A172 (cell line): ENCODE measurements around the gene ZFPM1. TPM values are rescaled to one million over a fixed set of nuclear protein-coding genes. Genes with fewer than 3 reads are reported as not detected.

Source experiments
- DNase-seq: peaks from one replicate; pipeline ENCODE4 v3.0.0-alpha.2; 2015; ENCODE audit warnings: low spot score
- total RNA-seq: library from RNA; depleted of rRNA; stranded (reverse); fragments of >200 nt; shearing (Covaris generic); gene quantifications from 2 replicates; pipeline ENCODE4 v1.2.3, GENCODE V29; 2014

ZFPM1 gene
- total RNA-seq, 1 experiment from 2014 or later: 0.95 TPM

DNA sequence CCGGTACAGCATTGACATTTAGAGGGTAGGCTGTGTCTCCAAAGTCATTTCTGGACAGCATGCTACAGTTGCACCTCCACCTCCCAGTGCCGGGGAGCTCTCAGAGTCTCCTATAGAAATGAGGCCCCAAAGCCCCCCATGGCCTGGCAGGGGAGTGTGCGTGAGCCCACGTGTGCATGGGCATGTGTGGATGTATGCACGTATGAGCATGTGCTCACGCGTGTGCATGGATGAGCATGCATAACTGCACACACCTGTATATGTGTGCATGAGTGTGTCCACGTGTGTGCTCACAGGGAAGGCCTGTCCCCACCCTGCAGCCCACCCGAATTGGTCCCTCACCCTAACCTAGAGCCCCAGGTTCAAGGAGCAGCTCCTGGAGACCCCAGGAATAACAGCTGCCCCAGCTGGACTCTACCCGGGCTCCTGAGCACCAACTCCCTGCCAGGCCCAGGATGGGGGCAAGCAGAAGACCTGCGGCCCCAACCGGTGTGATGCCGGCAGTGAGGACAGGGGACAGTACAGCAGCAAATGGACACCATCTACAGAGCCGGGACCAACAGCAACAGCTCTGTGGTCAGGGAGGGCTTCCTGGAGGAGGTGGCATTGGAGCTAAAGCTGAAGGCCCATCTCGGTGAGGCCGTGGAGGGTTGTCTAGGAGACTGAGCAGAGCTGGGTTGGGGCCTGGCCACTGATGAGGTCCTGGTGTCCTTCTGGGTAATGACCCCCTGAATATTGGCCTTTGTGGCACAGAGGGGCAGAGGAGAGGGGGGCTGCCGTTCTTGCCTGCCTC is 35.2 kb upstream of the ZFPM1 start:
- no peak for DNase-seq

DNA sequence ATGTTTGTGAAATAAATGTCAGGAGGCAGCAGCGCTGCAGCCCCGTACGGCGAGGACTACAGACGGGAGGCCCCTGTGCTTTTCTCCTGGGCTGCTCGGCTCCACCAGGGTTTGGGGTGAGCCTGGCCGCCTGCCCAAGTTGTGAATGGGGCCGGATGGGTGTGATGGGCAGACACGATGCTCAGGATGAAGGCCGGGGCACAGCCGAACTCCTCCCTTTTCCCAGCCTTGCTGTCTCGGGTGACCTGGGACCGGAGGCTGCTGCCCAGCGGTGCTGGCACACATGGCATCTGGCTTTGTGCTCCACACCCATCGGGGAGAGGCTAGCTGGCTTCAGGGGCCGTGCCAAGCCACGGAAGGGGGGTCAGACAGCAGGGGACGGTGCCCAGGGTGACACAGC is 34.2 kb upstream of the ZFPM1 start:
- DNase-seq: no peak

DNA sequence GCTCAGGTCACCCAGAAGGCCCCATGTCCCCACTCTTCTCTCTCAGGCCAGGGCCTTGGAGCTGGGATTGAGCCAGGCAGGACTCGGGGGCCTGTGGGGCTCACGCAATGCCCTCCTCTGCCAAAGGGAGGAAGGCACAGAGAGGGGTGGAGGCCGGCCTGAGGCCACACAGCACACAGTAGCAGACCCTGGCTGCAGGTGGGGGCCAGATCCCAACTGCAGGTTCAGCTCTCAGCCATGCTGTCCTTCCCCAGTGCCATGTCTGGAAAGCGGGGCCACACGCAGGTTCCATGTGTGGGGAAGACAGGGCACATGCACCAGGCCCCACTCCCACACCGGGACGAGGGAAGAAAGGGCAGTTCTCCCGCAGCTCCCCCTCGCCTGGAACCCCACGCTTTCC is 33.3 kb upstream of the ZFPM1 start:
- no peak for DNase-seq

DNA sequence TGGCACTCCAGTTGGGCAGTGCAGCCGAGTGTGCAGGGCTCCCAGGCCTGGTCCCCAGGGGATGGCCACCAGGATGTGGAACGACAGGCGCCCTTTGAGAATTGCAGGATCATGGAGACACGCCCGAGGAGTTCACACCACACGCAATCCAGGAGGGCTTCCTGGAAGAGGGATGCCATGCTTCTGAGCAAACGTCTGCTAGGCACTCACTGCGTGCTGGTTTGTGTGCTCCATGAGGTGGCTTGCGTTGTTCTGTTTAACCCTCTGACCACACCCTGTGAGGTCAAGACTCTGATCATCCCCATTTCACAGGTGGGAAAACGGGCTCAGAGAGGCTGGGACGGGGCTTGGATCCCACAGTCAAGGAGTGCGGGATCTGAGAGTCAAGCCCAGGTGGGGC is 32.6 kb upstream of the ZFPM1 start:
- DNase-seq: no peak

DNA sequence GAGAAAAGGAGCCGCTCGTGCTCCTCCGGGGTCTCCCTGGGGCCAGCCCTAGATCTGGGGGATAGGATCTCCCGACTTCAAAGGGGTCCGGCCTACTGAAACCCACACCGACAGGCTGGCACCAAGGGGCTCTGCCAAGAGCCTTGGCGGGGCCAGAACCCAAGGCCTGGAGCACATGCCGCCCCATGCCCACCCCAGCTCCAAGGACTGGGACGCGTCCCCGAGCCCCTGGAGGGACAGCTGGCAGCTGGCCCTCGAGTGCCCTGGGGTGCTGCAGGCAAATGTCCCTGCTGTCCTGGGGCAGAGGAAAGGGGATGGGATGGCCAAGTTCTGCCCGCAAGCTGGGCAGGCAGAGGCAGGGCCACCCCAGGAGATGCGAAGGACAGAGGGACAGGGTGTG is 31.8 kb upstream of the ZFPM1 start:
- DNase-seq: no peak

DNA sequence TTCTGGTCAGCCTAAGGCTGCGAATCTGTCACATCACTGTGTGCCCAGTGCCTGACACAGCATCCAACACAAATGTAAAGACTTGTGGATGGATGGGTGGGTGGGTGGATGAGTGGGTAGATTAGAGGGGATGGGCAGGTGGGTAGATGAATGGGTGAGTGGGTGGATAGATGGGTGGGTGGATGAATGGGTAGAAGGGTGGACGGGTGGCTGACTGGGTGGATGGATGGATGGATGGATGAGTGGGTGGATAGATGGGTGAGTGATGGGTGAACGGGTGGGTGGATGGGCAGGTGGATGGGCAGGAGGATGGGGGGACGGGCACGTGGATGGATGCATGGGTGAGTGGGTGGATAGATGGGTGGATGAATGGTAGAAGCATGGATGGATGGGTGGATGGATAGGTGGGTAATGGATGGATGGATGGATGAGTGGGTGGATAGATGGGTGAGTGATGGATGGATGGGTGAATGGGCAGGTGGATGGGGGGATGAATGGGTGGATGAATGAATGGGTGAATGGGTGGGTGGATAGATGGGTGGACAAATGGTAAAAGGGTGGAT is 31.1 kb upstream of the ZFPM1 start:
- no peak for DNase-seq

DNA sequence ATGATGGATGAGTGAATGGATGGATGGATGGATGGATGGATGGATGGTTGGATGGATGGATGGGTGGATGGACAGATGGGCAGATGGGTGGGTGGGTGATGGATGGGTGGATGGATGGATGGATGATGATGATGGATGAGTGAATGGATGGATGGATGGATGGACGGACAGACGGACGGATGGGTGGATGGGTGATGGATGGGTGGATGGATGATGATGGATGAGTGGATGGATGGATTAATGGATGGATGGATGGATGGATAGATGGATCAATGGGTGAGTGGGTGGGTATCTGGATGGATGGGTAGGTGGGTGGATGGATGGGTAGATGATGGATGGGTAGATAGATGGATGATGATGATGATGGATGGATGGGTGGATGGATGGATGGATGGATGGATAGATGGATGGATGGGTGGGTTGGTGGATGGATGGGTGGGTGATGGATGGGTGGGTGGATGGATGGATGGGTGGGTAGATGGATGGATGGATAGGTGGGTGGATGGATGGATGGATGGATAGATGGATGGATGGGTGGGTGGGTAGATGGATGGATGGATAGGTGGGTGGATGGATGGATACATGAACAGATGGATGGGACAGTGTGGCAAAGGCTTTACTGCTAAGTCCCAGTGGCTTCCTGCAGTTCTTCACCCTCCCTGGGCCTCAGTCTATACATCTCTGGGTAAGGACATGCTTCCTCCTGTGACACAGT is 30.2 kb upstream of the ZFPM1 start:
- DNase-seq: no peak

DNA sequence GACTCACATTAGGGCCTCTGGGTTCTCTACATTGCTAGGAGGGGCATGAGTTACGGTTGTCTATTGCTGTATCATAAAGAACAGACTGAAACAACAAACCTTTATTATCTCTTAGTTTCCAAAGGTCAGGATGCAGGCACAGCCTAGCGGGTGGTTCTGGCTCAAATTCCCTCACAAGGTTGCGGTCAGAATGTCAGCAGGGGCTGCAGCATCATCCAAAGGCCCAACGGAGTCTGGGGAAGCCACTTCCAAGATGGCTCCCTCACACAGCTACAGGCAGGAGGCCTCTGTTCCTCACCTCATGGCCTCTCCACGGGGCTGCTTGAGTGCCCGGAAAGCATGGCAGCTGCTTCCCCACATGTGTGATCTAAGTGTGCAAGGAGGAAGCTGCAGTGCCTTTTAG is 29.6 kb upstream of the ZFPM1 start:
- DNase-seq: no peak

DNA sequence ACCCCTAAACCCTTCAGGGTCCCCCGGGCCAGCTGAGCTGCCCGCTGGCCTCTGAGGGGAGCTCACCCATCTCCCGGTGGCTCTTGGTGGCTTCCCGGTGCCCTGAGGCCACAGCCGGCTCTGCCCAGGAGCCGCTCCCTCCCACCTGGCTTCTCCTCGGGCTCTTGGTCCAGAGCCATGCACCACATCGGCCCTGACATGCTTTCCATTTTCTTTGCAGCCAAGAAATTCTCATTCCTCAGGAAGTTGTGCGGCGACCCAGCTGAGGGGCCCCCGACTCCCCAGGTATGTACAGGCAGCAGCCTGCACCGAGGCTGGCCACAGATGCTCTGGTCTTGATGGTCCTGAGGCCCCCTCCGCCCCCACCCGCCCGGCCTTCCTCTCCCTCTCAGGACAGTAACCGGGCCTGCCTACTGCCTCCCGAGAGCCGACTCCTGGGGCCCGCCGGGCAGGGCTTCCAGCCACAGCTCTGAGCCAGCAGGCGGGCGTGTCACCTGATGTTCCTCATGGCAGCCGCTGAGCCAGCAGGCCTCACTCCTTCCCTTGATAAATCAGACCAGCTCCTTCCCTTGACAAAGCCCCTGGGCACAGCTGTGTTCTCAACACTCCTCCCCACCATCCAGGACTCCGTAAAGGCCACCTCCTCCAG is 28.4 kb upstream of the ZFPM1 start:
- no peak for DNase-seq

DNA sequence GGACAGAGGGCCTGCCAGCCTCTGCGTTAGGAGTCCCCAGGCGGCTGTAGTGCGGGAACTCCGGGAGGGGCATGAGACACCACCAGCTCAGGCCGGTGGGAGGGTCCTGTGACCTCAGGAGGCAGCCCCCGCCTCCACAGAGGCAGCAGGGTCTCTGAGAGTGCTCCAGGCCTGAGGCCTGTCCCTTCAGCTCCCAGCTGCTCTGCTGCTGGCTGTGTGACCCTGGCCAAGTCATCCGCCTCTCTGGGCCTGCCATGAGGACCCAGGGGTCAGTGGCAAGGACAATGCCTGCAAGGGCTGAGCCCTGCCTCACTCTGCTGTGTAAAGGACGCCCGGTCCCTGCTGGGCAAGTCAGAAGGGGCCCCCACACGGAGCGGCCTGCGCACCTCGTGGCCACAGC is 27.1 kb upstream of the ZFPM1 start:
- no peak for DNase-seq

DNA sequence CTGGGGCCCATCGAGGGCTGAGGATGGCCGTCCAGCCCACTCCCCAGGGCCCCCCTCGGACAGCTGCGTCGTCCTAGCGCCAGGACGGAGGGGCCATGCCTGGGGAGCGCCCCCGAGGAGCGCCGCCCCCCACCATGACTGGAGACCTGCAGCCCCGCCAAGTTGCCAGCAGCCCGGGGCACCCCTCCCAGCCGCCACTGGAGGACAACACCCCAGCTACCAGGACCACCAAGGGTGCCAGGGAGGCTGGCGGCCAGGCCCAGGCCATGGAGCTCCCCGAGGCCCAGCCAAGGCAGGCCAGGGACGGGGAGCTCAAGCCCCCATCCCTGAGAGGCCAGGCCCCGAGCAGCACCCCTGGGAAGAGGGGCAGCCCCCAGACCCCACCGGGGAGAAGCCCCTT is 25.7 kb upstream of the ZFPM1 start:
- DNase-seq: no peak

DNA sequence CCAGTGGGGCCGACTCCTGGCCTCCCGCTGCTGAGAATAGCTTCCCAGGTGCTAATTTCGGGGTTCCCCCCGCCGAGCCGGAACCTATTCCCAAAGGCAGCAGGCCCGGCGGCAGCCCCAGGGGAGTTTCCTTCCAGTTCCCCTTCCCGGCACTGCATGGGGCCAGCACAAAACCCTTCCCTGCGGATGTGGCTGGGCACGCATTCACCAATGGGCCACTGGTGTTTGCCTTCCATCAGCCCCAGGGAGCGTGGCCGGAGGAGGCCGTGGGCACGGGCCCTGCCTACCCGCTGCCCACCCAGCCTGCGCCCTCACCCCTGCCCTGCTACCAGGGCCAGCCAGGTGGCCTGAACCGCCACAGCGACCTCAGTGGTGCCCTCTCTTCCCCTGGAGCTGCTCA is 24.9 kb upstream of the ZFPM1 start:
- no peak for DNase-seq

DNA sequence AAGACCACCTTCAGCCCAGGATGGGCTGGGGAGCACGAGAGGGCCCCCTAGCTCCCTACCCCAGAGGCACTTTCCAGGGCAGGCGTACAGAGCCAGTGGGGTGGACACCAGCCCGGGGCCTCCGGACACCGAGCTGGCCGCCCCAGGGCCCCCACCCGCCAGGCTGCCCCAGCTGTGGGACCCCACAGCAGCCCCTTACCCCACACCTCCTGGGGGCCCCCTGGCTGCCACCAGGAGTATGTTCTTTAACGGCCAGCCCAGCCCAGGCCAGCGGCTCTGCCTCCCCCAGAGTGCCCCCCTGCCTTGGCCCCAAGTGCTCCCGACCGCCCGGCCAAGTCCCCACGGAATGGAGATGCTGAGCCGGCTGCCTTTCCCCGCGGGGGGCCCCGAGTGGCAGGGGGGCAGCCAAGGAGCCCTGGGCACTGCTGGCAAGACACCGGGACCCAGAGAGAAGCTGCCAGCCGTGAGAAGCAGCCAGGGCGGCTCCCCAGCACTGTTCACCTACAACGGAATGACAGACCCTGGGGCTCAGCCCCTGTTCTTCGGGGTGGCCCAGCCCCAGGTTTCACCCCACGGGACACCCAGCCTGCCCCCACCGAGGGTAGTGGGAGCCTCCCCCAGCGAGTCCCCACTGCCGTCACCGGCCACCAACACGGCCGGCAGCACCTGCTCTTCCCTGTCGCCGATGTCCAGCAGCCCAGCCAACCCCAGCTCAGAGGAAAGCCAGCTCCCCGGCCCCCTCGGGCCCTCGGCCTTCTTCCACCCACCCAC is 24.3 kb upstream of the ZFPM1 start:
- no peak for DNase-seq

DNA sequence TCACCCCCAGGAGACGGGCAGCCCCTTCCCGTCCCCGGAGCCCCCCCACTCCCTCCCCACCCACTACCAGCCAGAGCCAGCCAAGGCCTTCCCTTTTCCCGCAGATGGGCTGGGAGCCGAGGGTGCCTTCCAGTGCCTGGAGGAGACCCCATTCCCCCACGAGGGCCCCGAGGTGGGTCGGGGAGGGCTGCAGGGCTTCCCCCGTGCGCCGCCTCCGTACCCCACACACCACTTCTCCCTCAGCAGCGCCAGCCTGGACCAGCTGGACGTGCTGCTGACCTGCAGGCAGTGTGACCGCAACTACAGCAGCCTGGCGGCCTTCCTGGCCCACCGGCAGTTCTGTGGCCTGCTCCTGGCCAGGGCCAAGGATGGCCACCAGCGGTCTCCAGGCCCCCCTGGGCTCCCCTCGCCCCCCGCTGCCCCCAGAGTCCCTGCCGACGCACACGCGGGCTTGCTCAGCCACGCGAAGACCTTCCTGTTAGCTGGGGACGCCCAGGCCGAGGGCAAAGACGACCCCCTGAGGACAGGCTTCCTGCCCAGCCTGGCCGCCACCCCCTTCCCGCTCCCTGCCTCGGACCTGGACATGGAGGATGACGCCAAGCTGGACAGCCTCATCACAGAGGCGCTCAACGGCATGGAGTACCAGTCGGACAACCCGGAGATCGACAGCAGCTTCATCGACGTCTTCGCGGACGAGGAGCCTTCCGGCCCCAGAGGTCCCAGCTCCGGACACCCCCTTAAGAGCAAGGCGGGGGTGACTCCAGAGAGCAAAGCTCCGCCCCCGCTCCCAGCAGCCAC is 23.5 kb upstream of the ZFPM1 start:
- DNase-seq: no peak

DNA sequence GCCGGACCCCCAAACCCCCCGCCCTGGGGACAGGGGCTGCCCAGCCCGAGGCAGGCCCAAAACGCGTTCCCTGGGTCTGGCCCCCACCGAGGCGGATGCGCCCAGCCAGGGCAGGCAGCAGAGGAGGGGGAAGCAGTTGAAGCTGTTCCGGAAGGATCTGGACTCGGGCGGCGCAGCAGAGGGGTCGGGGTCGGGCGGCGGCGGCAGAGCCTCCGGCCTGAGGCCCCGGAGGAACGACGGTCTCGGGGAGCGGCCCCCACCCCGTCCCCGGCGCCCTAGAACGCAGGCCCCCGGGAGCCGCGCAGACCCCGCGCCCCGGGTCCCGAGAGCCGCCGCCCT is 22.9 kb upstream of the ZFPM1 start:
- no peak for DNase-seq

DNA sequence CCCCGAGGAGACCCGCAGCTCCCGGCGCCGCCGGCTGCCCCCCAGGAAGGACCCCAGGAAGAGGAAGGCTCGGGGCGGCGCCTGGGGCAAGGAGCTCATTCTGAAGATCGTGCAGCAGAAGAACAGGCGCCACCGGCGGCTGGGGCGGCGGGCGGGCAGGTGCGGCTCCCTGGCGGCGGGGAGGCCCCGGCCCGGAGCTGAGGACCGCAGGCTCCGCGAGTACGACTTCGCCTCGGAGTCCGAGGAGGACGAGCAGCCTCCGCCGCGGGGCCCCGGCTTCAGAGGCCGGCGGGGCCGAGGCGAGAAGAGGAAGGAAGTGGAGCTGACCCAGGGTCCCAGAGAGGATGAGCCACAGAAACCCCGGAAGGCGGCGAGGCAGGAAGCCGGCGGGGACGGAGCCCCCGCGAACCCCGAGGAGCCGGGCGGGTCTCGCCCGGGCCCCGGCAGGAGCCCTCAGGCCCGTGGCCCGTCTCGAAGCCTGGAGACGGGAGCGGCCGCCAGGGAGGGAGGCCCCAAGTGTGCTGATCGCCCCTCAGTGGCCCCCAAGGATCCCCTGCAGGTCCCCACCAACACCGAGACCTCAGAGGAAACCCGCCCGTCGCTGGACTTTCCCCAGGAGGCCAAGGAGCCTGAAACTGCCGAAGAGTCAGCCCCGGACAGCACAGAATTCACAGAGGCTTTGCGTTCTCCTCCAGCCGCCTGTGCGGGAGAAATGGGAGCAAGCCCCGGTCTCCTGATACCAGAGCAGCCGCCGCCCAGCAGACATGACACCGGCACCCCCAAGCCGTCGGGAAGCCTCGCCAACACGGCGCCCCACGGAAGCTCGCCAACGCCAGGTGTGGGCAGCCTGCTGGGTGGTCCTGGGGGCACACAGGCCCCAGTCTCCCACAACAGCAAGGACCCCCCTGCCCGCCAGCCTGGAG is 22.3 kb upstream of the ZFPM1 start:
- DNase-seq: no peak

DNA sequence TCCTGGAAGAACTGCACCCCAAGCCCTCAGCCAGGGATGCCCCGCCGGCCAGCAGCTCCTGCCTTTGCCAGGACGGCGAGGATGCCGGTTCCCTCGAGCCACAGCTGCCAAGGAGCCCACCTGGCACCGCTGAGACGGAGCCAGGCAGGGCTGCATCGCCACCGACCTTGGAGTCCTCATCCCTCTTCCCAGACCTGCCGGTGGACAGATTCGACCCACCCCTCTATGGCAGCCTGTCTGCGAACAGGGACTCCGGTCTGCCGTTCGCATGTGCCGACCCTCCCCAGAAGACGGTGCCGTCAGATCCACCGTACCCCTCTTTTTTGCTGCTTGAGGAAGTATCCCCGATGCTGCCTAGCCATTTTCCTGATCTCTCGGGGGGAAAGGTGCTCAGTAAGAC is 21.4 kb upstream of the ZFPM1 start:
- no peak for DNase-seq

DNA sequence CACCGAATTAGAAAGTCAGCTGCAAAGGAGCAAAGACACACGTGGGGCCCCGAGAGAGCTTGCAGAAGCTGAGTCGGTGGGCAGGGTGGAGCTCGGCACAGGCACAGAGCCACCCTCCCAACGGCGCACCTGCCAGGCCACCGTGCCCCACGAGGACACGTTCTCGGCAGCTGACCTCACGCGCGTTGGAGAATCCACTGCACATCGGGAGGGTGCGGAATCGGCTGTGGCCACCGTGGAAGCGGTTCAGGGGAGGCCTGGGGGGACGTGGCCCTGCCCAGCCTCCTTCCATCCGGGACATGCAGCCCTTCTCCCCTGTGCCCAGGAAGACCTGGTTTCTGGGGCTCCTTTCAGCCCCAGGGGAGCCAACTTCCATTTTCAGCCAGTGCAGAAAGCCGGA is 20.9 kb upstream of the ZFPM1 start:
- no peak for DNase-seq

DNA sequence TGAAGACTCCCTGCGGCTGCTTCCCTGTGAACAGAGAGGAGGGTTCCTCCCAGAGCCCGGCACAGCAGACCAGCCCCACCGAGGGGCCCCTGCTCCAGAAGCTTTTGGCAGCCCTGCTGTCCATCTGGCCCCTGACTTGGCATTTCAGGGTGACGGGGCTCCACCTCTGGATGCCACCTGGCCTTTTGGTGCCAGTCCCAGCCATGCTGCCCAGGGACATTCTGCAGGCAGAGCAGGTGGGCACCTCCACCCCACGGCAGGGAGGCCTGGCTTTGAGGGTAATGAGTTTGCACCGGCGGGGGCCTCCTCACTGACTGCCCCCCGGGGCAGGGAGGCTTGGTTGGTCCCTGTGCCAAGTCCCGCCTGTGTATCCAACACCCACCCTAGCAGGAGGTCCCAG is 20.3 kb upstream of the ZFPM1 start:
- no peak for DNase-seq
